WTC11 (cell line): ENCODE results near the gene FMN2. TPM values are rescaled to one million over a fixed set of nuclear protein-coding genes. Genes with fewer than 3 reads are reported as not detected.

Experiments
- ATAC-seq: fragments of 200-7000 bp; cut with Tn5 transposase; 2 replicates; pipeline ENCODE4 v1.10.0; 2021; ENCODE audit warnings: mild to moderate bottlenecking, moderate library complexity
- CTCF ChIA-PET: fragments of 300-600 bp; sonication (Branson Sonifier 250); formaldehyde crosslinking; loops from one replicate; lab custom pipeline; 2021; ENCODE audit warnings: antibody characterized with exemption; lab: Charles Lee
- POLR2A ChIA-PET: fragments of 350-600 bp; sonication (Branson Sonifier 250); formaldehyde crosslinking; loops from one replicate; lab custom pipeline; 2021; ENCODE audit warnings: antibody characterized with exemption; lab: Charles Lee
- DNase-seq: peaks from one replicate; pipeline ENCODE4 v3.0.0; 2021; ENCODE audit warnings: low spot score
- H3K27ac Mint-ChIP-seq: 2 replicates; pipeline ENCODE4 v1.8.0; 2021; ENCODE audit warnings: mixed read lengths
- H3K27me3 Mint-ChIP-seq: 2 replicates; pipeline ENCODE4 v1.8.0; 2021; ENCODE audit warnings: low read depth, mild to moderate bottlenecking, moderate library complexity, mixed read lengths
- H3K36me3 Mint-ChIP-seq: 2 replicates; pipeline ENCODE4 v1.8.0; 2021; ENCODE audit warnings: mixed read lengths
- H3K4me1 Mint-ChIP-seq: 2 replicates; pipeline ENCODE4 v1.8.0; 2022; ENCODE audit warnings: mixed read lengths
- H3K4me3 Mint-ChIP-seq: 2 replicates; pipeline ENCODE4 v1.8.0; 2021; ENCODE audit warnings: mild to moderate bottlenecking, moderate library complexity, mixed read lengths
- H3K9me3 Mint-ChIP-seq: 2 replicates; pipeline ENCODE4 v1.8.0; 2021; ENCODE audit warnings: mixed read lengths
- ATF1 ChIP-seq: sonication (generic); formaldehyde crosslinking; IDR thresholded peaks from 2 replicates; pipeline ENCODE4 v1.8.1; 2023; ENCODE audit warnings: mild to moderate bottlenecking, moderate library complexity, missing genetic modification reagents
- IRF2 ChIP-seq: sonication (generic); formaldehyde crosslinking; IDR thresholded peaks from 2 replicates; pipeline ENCODE4 v1.8.0; 2022; ENCODE audit warnings: low read depth, missing genetic modification reagents, borderline replicate concordance
- JAZF1 ChIP-seq: fragments of 250-450 bp; sonication (Bioruptor Pico); IDR thresholded peaks from 2 replicates; pipeline ENCODE4 v1.9.0; 2021; ENCODE audit warnings: moderate library complexity, mild to moderate bottlenecking, inconsistent platforms
- MYBL2 ChIP-seq: sonication (generic); formaldehyde crosslinking; IDR thresholded peaks from 2 replicates; pipeline ENCODE4 v1.8.1; 2023; ENCODE audit warnings: mild to moderate bottlenecking, moderate library complexity, missing genetic modification reagents
- NR1H2 ChIP-seq: sonication (generic); formaldehyde crosslinking; IDR thresholded peaks from 2 replicates; pipeline ENCODE4 v1.9.0; 2021; ENCODE audit warnings: mild to moderate bottlenecking, moderate library complexity, missing genetic modification reagents
- NR3C1 ChIP-seq: sonication (generic); formaldehyde crosslinking; conservative IDR thresholded peaks from 2 replicates; pipeline ENCODE4 v1.8.1; 2023; ENCODE audit warnings: low read depth, mild to moderate bottlenecking, missing genetic modification reagents
- OVOL2 ChIP-seq: fragments of 250-450 bp; sonication (Bioruptor Pico); IDR thresholded peaks from 2 replicates; pipeline ENCODE4 v1.9.0; 2021; ENCODE audit warnings: mild to moderate bottlenecking, borderline replicate concordance
- SOX15 ChIP-seq: fragments of 250-450 bp; sonication (Bioruptor Pico); IDR thresholded peaks from 2 replicates; pipeline ENCODE4 v1.9.0; 2021; ENCODE audit warnings: mild to moderate bottlenecking
- TEAD1 ChIP-seq: sonication (generic); formaldehyde crosslinking; IDR thresholded peaks from 2 replicates; pipeline ENCODE4 v1.8.0; 2022; ENCODE audit warnings: mild to moderate bottlenecking, missing genetic modification reagents
- ZBTB21 ChIP-seq: sonication (generic); formaldehyde crosslinking; IDR thresholded peaks from 2 replicates; pipeline ENCODE4 v1.8.1; 2023; ENCODE audit warnings: mild to moderate bottlenecking, missing genetic modification reagents, borderline replicate concordance
- ZNF138 ChIP-seq: sonication (generic); formaldehyde crosslinking; conservative IDR thresholded peaks from 2 replicates; pipeline ENCODE4 v1.8.1; 2022; ENCODE audit warnings: mild to moderate bottlenecking, moderate library complexity, missing genetic modification reagents
- ZNF219 ChIP-seq: sonication (generic); formaldehyde crosslinking; IDR thresholded peaks from 2 replicates; pipeline ENCODE4 v1.8.0; 2023; ENCODE audit warnings: missing genetic modification reagents, mild to moderate bottlenecking, borderline replicate concordance
- total RNA-seq: library from RNA; stranded (reverse); gene quantifications from 3 replicates; pipeline ENCODE4 v1.2.3, GENCODE V29; 2021
- TF ChIP-seq, protein P1 (sequence below): sonication (generic); formaldehyde crosslinking; IDR thresholded peaks from 2 replicates; pipeline ENCODE4 v1.8.0; 2023; ENCODE audit warnings: mild to moderate bottlenecking, missing genetic modification reagents
- TF ChIP-seq, protein P2 (sequence below): fragments of 250-450 bp; sonication (Bioruptor Pico); IDR thresholded peaks from 2 replicates; pipeline ENCODE4 v1.9.0; 2021; ENCODE audit warnings: mild to moderate bottlenecking
- TF ChIP-seq, protein P3 (sequence below): sonication (generic); formaldehyde crosslinking; IDR thresholded peaks from 2 replicates; pipeline ENCODE4 v1.8.0; 2022; ENCODE audit warnings: mild to moderate bottlenecking, missing genetic modification reagents
- TF ChIP-seq, protein P4 (sequence below): sonication (generic); formaldehyde crosslinking; IDR thresholded peaks from 2 replicates; pipeline ENCODE4 v1.8.1; 2022; ENCODE audit warnings: mild to moderate bottlenecking, moderate library complexity, missing genetic modification reagents
- TF ChIP-seq, protein P5 (sequence below): sonication (generic); formaldehyde crosslinking; IDR thresholded peaks from 2 replicates; pipeline ENCODE4 v1.8.1; 2023; ENCODE audit warnings: mild to moderate bottlenecking, missing genetic modification reagents, moderate library complexity
- TF ChIP-seq, protein P6 (sequence below): fragments of 250-450 bp; sonication (Bioruptor Pico); conservative IDR thresholded peaks from 2 replicates; pipeline ENCODE4 v1.9.0; 2021; ENCODE audit warnings: mild to moderate bottlenecking
- TF ChIP-seq, protein P7 (sequence below): sonication (generic); formaldehyde crosslinking; IDR thresholded peaks from 2 replicates; pipeline ENCODE4 v1.8.1; 2023; ENCODE audit warnings: mild to moderate bottlenecking, missing genetic modification reagents, moderate library complexity
- TF ChIP-seq, protein P8 (sequence below): sonication (generic); formaldehyde crosslinking; IDR thresholded peaks from 2 replicates; pipeline ENCODE4 v1.8.0; 2022; ENCODE audit warnings: mild to moderate bottlenecking, missing genetic modification reagents
- TF ChIP-seq, protein P9 (sequence below): sonication (generic); formaldehyde crosslinking; IDR thresholded peaks from 2 replicates; pipeline ENCODE4 v1.8.0; 2022; ENCODE audit warnings: mild to moderate bottlenecking, missing genetic modification reagents

Gene FMN2
- total RNA-seq, 1 experiment from 2014 or later, result 1.8 TPM

DNA sequence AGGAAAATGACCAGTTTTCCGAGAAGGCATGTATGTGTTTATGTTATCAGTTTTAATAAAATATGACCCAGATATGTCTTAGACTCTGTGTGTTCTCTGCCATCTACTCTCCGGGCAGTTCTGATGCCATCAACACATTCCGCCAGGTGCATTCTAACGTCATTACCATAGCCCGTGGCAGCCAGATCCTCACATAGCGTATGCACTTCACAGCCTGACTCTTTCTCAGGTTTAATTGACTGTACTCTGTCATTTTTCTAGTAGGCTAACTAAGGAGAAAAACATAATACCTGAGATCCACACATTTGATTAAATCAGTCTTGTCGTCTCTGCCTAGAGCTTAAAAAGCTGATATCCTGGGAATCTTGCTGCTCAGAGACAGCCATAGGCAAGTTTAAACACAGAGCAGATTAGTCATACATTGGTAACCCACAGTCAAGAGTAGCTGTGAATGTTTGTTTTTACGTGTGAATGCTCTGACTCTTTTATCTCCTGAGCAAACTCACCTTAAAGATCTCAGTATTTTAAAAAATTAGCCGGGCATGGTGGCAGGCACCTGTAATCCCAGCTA is 344.4 kb downstream of the FMN2 start (continued):
- TF ChIP-seq, protein P1, sequence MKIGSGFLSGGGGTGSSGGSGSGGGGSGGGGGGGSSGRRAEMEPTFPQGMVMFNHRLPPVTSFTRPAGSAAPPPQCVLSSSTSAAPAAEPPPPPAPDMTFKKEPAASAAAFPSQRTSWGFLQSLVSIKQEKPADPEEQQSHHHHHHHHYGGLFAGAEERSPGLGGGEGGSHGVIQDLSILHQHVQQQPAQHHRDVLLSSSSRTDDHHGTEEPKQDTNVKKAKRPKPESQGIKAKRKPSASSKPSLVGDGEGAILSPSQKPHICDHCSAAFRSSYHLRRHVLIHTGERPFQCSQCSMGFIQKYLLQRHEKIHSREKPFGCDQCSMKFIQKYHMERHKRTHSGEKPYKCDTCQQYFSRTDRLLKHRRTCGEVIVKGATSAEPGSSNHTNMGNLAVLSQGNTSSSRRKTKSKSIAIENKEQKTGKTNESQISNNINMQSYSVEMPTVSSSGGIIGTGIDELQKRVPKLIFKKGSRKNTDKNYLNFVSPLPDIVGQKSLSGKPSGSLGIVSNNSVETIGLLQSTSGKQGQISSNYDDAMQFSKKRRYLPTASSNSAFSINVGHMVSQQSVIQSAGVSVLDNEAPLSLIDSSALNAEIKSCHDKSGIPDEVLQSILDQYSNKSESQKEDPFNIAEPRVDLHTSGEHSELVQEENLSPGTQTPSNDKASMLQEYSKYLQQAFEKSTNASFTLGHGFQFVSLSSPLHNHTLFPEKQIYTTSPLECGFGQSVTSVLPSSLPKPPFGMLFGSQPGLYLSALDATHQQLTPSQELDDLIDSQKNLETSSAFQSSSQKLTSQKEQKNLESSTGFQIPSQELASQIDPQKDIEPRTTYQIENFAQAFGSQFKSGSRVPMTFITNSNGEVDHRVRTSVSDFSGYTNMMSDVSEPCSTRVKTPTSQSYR (CRISPR knock-in tag), result no peak

DNA sequence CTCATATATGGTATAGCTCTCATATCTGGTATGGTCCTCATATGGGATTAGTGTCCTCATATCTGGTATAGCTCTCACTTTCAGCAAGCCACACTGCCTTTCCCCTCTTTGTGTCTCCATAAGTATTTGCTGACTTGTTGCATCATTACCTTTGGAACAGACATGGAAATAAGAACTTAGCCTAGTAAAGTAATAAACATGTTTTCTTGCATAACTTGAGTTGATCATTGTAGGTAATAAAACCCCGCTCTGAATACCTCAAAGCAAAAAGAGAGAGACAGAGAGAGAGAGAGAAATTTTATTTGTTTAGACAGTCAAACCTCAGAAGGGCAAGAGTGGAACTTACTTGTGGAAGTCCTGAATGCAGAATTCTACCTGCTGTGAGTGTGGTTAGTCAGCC is 350.0 kb downstream of the FMN2 start:
- Mint-ChIP-seq H3K4me3 (no peak overlapping the region), H3K27me3 (no peaks in the 10 kb centered on the region), H3K27ac (no peak overlapping the region), H3K9me3 (no peaks in the 10 kb centered on the region), H3K36me3 (no peaks in the 10 kb centered on the region), H3K4me1 (no peaks in the 10 kb centered on the region)
- no peak for DNase-seq
- TF ChIP-seq TEAD1 (CRISPR knock-in tag) (no peak), ZNF219 (CRISPR knock-in tag) (no peak), JAZF1 (CRISPR knock-in tag) (no peak), SOX15 (no peak), NR1H2 (no peak), ATF1 (no peak), IRF2 (CRISPR knock-in tag) (no peak), ZNF138 (CRISPR knock-in tag) (no peak), ZBTB21 (CRISPR knock-in tag) (no peak), OVOL2 (CRISPR knock-in tag) (no peak), NR3C1 (CRISPR knock-in tag) (no peak), MYBL2 (no peak)
- TF ChIP-seq, protein P2, sequence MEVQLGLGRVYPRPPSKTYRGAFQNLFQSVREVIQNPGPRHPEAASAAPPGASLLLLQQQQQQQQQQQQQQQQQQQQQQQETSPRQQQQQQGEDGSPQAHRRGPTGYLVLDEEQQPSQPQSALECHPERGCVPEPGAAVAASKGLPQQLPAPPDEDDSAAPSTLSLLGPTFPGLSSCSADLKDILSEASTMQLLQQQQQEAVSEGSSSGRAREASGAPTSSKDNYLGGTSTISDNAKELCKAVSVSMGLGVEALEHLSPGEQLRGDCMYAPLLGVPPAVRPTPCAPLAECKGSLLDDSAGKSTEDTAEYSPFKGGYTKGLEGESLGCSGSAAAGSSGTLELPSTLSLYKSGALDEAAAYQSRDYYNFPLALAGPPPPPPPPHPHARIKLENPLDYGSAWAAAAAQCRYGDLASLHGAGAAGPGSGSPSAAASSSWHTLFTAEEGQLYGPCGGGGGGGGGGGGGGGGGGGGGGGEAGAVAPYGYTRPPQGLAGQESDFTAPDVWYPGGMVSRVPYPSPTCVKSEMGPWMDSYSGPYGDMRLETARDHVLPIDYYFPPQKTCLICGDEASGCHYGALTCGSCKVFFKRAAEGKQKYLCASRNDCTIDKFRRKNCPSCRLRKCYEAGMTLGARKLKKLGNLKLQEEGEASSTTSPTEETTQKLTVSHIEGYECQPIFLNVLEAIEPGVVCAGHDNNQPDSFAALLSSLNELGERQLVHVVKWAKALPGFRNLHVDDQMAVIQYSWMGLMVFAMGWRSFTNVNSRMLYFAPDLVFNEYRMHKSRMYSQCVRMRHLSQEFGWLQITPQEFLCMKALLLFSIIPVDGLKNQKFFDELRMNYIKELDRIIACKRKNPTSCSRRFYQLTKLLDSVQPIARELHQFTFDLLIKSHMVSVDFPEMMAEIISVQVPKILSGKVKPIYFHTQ (CRISPR knock-in tag), result no peak
- TF ChIP-seq, protein P3, sequence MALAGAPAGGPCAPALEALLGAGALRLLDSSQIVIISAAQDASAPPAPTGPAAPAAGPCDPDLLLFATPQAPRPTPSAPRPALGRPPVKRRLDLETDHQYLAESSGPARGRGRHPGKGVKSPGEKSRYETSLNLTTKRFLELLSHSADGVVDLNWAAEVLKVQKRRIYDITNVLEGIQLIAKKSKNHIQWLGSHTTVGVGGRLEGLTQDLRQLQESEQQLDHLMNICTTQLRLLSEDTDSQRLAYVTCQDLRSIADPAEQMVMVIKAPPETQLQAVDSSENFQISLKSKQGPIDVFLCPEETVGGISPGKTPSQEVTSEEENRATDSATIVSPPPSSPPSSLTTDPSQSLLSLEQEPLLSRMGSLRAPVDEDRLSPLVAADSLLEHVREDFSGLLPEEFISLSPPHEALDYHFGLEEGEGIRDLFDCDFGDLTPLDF, result no peak
- TF ChIP-seq, protein P4, sequence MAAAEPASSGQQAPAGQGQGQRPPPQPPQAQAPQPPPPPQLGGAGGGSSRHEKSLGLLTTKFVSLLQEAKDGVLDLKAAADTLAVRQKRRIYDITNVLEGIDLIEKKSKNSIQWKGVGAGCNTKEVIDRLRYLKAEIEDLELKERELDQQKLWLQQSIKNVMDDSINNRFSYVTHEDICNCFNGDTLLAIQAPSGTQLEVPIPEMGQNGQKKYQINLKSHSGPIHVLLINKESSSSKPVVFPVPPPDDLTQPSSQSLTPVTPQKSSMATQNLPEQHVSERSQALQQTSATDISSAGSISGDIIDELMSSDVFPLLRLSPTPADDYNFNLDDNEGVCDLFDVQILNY (CRISPR knock-in tag), result no peak
- TF ChIP-seq, protein P5, sequence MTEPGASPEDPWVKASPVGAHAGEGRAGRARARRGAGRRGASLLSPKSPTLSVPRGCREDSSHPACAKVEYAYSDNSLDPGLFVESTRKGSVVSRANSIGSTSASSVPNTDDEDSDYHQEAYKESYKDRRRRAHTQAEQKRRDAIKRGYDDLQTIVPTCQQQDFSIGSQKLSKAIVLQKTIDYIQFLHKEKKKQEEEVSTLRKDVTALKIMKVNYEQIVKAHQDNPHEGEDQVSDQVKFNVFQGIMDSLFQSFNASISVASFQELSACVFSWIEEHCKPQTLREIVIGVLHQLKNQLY (CRISPR knock-in tag), result no peak
- TF ChIP-seq, protein P6, sequence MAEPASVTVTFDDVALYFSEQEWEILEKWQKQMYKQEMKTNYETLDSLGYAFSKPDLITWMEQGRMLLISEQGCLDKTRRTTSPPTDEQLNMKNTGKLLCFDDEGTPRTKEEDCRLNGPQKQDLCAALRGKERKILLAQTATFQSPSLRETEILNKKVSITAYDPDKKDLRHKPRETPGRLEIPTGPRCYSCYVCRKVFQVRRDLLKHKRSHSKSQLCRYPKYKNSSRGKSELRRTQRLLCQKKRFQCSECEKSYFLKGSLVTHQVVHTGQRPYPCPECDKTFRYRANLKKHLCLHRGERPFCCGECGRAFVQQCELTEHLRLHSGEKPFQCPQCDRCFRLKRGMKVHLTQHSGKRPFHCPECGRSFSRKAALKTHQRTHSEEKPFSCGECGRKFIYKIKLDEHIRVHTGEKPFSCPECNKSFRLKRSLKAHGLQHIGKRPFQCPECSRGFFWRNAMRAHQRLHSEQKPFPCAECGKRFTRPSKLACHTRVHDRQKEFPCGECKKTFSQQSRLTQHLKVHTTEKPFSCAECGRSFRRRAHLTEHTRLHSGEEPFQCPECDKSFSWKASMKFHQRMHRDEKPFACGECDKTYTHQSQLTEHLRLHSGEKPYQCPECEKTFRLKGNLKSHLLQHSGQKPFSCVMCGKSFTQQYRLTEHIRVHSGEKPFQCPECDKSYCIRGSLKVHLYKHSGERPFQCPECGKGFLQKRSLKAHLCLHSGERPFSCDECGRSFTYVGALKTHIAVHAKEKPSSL (CRISPR knock-in tag), result no peak
- TF ChIP-seq, protein P7, sequence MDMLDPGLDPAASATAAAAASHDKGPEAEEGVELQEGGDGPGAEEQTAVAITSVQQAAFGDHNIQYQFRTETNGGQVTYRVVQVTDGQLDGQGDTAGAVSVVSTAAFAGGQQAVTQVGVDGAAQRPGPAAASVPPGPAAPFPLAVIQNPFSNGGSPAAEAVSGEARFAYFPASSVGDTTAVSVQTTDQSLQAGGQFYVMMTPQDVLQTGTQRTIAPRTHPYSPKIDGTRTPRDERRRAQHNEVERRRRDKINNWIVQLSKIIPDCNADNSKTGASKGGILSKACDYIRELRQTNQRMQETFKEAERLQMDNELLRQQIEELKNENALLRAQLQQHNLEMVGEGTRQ, result no peak
- TF ChIP-seq, protein P8, sequence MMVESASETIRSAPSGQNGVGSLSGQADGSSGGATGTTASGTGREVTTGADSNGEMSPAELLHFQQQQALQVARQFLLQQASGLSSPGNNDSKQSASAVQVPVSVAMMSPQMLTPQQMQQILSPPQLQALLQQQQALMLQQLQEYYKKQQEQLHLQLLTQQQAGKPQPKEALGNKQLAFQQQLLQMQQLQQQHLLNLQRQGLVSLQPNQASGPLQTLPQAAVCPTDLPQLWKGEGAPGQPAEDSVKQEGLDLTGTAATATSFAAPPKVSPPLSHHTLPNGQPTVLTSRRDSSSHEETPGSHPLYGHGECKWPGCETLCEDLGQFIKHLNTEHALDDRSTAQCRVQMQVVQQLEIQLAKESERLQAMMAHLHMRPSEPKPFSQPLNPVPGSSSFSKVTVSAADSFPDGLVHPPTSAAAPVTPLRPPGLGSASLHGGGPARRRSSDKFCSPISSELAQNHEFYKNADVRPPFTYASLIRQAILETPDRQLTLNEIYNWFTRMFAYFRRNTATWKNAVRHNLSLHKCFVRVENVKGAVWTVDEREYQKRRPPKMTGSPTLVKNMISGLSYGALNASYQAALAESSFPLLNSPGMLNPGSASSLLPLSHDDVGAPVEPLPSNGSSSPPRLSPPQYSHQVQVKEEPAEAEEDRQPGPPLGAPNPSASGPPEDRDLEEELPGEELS (CRISPR knock-in tag), result no peak
- TF ChIP-seq, protein P9, sequence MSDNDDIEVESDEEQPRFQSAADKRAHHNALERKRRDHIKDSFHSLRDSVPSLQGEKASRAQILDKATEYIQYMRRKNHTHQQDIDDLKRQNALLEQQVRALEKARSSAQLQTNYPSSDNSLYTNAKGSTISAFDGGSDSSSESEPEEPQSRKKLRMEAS (CRISPR knock-in tag), result no peak
- ChIA-PET POLR2A (no interaction called here), CTCF (no interaction called here)
- ATAC-seq, result no peak
